ENCODE results near the gene DEDD.

DNA sequence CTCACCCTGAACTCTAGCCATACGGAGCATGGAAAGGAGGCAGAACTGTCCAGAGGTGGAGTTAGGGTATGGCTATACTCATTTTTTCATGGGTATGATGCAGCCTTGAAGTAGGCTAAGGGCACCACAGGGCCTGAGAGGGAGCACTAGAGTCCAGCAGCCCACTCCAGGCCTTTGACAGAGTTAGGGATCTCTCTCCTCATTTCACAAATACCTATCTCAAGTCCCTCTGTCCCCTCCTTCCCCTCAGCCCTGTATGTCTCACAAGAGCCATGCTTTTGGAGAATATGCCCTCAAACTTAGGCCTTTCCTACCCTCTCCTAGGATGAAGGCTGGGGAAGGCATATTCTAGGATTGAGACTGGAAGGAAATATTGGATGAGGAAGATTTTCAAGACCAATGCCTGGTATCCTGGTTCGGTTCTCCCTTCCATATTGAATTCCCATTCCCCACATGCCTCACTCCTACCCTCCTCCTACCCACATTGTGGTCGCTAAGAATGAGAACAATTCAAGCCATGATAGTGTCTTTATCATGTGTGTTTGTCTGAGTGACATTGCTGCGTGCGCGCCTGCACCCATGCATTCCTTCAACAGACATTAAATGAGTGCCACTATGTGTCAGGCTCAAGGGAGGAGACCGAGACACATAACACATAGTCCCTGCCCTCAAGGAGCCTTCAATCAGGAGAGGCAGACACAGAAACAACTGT lies 40.5 kb downstream of the DEDD start:
- TF ChIP-seq, protein P1, sequence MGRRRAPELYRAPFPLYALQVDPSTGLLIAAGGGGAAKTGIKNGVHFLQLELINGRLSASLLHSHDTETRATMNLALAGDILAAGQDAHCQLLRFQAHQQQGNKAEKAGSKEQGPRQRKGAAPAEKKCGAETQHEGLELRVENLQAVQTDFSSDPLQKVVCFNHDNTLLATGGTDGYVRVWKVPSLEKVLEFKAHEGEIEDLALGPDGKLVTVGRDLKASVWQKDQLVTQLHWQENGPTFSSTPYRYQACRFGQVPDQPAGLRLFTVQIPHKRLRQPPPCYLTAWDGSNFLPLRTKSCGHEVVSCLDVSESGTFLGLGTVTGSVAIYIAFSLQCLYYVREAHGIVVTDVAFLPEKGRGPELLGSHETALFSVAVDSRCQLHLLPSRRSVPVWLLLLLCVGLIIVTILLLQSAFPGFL (CRISPR knock-in tag; IDR thresholded peaks at IDR 0.05; ENCODE audit: borderline replicate concordance), result no peak
- no peak for TF ChIP-seq TEAD4 (CRISPR knock-in tag; IDR thresholded peaks at IDR 0.05)
- TF ChIP-seq KAT7 (CRISPR knock-in tag; IDR thresholded peaks at IDR 0.05; ENCODE audit: borderline replicate concordance), result no peak
- TF ChIP-seq, protein P2, sequence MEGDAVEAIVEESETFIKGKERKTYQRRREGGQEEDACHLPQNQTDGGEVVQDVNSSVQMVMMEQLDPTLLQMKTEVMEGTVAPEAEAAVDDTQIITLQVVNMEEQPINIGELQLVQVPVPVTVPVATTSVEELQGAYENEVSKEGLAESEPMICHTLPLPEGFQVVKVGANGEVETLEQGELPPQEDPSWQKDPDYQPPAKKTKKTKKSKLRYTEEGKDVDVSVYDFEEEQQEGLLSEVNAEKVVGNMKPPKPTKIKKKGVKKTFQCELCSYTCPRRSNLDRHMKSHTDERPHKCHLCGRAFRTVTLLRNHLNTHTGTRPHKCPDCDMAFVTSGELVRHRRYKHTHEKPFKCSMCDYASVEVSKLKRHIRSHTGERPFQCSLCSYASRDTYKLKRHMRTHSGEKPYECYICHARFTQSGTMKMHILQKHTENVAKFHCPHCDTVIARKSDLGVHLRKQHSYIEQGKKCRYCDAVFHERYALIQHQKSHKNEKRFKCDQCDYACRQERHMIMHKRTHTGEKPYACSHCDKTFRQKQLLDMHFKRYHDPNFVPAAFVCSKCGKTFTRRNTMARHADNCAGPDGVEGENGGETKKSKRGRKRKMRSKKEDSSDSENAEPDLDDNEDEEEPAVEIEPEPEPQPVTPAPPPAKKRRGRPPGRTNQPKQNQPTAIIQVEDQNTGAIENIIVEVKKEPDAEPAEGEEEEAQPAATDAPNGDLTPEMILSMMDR (IDR thresholded peaks at IDR 0.05), result no peak
- TF ChIP-seq, protein P3, sequence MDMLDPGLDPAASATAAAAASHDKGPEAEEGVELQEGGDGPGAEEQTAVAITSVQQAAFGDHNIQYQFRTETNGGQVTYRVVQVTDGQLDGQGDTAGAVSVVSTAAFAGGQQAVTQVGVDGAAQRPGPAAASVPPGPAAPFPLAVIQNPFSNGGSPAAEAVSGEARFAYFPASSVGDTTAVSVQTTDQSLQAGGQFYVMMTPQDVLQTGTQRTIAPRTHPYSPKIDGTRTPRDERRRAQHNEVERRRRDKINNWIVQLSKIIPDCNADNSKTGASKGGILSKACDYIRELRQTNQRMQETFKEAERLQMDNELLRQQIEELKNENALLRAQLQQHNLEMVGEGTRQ (CRISPR knock-in tag; IDR thresholded peaks at IDR 0.05), result no peak
- TF ChIP-seq, protein P4, sequence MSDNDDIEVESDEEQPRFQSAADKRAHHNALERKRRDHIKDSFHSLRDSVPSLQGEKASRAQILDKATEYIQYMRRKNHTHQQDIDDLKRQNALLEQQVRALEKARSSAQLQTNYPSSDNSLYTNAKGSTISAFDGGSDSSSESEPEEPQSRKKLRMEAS (CRISPR knock-in tag; IDR thresholded peaks at IDR 0.05), result no peak
- TF ChIP-seq, protein P5, sequence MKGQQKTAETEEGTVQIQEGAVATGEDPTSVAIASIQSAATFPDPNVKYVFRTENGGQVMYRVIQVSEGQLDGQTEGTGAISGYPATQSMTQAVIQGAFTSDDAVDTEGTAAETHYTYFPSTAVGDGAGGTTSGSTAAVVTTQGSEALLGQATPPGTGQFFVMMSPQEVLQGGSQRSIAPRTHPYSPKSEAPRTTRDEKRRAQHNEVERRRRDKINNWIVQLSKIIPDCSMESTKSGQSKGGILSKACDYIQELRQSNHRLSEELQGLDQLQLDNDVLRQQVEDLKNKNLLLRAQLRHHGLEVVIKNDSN (CRISPR knock-in tag; IDR thresholded peaks at IDR 0.05), result no peak
- TF ChIP-seq NR1H2 (CRISPR knock-in tag; IDR thresholded peaks at IDR 0.05), result no peak
- TF ChIP-seq, protein P6, sequence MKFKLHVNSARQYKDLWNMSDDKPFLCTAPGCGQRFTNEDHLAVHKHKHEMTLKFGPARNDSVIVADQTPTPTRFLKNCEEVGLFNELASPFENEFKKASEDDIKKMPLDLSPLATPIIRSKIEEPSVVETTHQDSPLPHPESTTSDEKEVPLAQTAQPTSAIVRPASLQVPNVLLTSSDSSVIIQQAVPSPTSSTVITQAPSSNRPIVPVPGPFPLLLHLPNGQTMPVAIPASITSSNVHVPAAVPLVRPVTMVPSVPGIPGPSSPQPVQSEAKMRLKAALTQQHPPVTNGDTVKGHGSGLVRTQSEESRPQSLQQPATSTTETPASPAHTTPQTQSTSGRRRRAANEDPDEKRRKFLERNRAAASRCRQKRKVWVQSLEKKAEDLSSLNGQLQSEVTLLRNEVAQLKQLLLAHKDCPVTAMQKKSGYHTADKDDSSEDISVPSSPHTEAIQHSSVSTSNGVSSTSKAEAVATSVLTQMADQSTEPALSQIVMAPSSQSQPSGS (CRISPR knock-in tag; IDR thresholded peaks at IDR 0.05; ENCODE audit: borderline replicate concordance, low read depth), result no peak
- no peak for TF ChIP-seq CREM (CRISPR knock-in tag; IDR thresholded peaks at IDR 0.05)
- TF ChIP-seq FOXP1 (CRISPR knock-in tag; IDR thresholded peaks at IDR 0.05; ENCODE audit: borderline replicate concordance), result no peak
- TF ChIP-seq ELF4 (CRISPR knock-in tag; IDR thresholded peaks at IDR 0.05; ENCODE audit: low read depth), result no peak
- TF ChIP-seq MYBL2 (CRISPR knock-in tag; IDR thresholded peaks at IDR 0.05), result no peak

All from WTC11 (cell line).